Vagina (tissue), 2 donors: ENCODE measurements around the gene RACGAP1. TPM values are rescaled to one million over a fixed set of nuclear protein-coding genes. Genes with fewer than 3 reads are reported as not detected.

Source experiments
- DNase-seq, 2 donors: peaks; one replicate each; pipeline ENCODE4 v3.0.0-alpha.2; 2017; ENCODE audit errors: extremely low spot score in 2 of 2
- H3K27ac ChIP-seq: fragments of 200-600 bp; sonication (generic); one replicate; pipeline ENCODE4 v1.5.1; 2019
- H3K27me3 ChIP-seq: fragments of 200-600 bp; sonication (generic); one replicate; pipeline ENCODE4 v1.5.1; 2019
- H3K36me3 ChIP-seq, 2 donors: fragments of 200-600 bp; sonication (generic); one replicate each; pipeline ENCODE4 v1.5.1; 2017 to 2019
- H3K4me1 ChIP-seq: fragments of 200-600 bp; sonication (generic); one replicate; pipeline ENCODE4 v1.5.1; 2019
- H3K4me3 ChIP-seq, 2 donors: fragments of 200-600 bp; sonication (generic); 1 replicate in 1 of 2; 2 replicates in 1 of 2; pipeline ENCODE4 v1.5.1; 2016 to 2019
- H3K9me3 ChIP-seq: fragments of 200-600 bp; sonication (generic); one replicate; pipeline ENCODE4 v1.5.1; 2019
- CTCF ChIP-seq, 3 experiments: fragments of 450-650 bp in 2 of 3; fragments of 200-600 bp in 1 of 3; sonication (generic) in 1 of 3; IDR thresholded peaks; one replicate each; pipeline ENCODE4 v1.5.1; 2017 to 2019; ENCODE audit warnings: antibody characterized with exemption in 3 of 3, mild to moderate bottlenecking in 2 of 3, moderate library complexity in 2 of 3
- POLR2A ChIP-seq, 2 donors: fragments of 450-650 bp; IDR thresholded peaks; one replicate each; pipeline ENCODE4 v1.6.1; 2017; ENCODE audit warnings: antibody characterized with exemption in 2 of 2, mild to moderate bottlenecking in 2 of 2, moderate library complexity in 2 of 2
- POLR2AphosphoS5 ChIP-seq, 2 donors: sonication (generic); formaldehyde crosslinking; IDR thresholded peaks; one replicate each; pipeline ENCODE4 v1.9.0; 2017; ENCODE audit warnings: antibody characterized with exemption in 2 of 2, mild to moderate bottlenecking in 2 of 2, low read depth in 1 of 2; ENCODE audit not compliant: insufficient read depth in 1 of 2
- intact Hi-C: fragments of 100-400 bp; cut with DNase I; formaldehyde crosslinking; loops from one replicate; pipeline ENCODE4 v1.15.1; 2023
- total RNA-seq: library from RNA; depleted of rRNA; stranded (reverse); fragments of >200 nt; gene quantifications from one replicate; pipeline ENCODE4 v1.2.3, GENCODE V29; 2016

The RACGAP1 gene
- total RNA-seq, 1 donor from 2014 or later = 19.2 TPM

- Histone ChIP-seq H3K27ac (no peak within 1 kb of the TSS), H3K9me3 (no peaks in the 10 kb centered on the region), H3K4me1 (peaks cover 5% of the 10 kb centered on the region), H3K4me3 (no peak within 1 kb of the TSS), H3K27me3 (no peaks in the 10 kb centered on the region), H3K36me3 (no peaks in the 10 kb centered on the region)
- DNase-seq = no peak
- intact Hi-C loops = loop anchor here (5.0 kb wide), 1 partner anchor 83 kb away; no protein-coding TSS in a partner anchor
- TF ChIP-seq CTCF (IDR thresholded peaks at IDR 0.05) = no peak
- TF ChIP-seq POLR2A (IDR thresholded peaks at IDR 0.05) = no peak
- TF ChIP-seq POLR2AphosphoS5 (IDR thresholded peaks at IDR 0.05; ENCODE audit: insufficient read depth in 1 of 2, low read depth in 1 of 2) = no peak
Measured at GRCh38 chr12:49950273-49951251, 74.7 kb downstream of the RACGAP1 start, which contains the start of gene AQP2. AQP2 (plus strand) TSS chr12:49950737; CDS start chr12:49950831, 94 bp downstream.

GRCh38 chr12:49949866-49950265, 75.4 kb downstream of the RACGAP1 start:
- Histone ChIP-seq H3K36me3 (no peaks in the 10 kb centered on the region), H3K4me1 (peaks cover 11% of the 10 kb centered on the region), H3K9me3 (no peaks in the 10 kb centered on the region), H3K27ac (no peak overlapping the region), H3K4me3 (no peak overlapping the region), H3K27me3 (no peaks in the 10 kb centered on the region)
- no peak for DNase-seq
- TF ChIP-seq POLR2A (IDR thresholded peaks at IDR 0.05) (no peak), POLR2AphosphoS5 (IDR thresholded peaks at IDR 0.05; ENCODE audit: insufficient read depth in 1 of 2, low read depth in 1 of 2) (no peak), CTCF (IDR thresholded peaks at IDR 0.05) (no peak)
- intact Hi-C loops = loop anchor here (5.0 kb wide), 1 partner anchor 83 kb away; no protein-coding TSS in a partner anchor

- H3K9me3 ChIP-seq = no peaks in the 10 kb centered on the region
- intact Hi-C loops = no loop called here
- H3K27me3 ChIP-seq = no peaks in the 10 kb centered on the region
- no peaks in the 10 kb centered on the region for H3K36me3 ChIP-seq
- no peak overlapping the region for H3K4me3 ChIP-seq
- peaks cover 11% of the 10 kb centered on the region for H3K4me1 ChIP-seq
- TF ChIP-seq POLR2A (IDR thresholded peaks at IDR 0.05) (no peak), CTCF (IDR thresholded peaks at IDR 0.05) (no peak), POLR2AphosphoS5 (IDR thresholded peaks at IDR 0.05; ENCODE audit: insufficient read depth in 1 of 2, low read depth in 1 of 2) (no peak)
- no peak for DNase-seq
- no peak overlapping the region for H3K27ac ChIP-seq
Measured at GRCh38 chr12:49948866-49949845, 76.1 kb downstream of the RACGAP1 start.

GRCh38 chr12:49947593-49948226, 77.6 kb downstream of the RACGAP1 start:
- peaks cover 16% of the 10 kb centered on the region for H3K4me1 ChIP-seq
- no peak overlapping the region for H3K27ac ChIP-seq
- intact Hi-C loops = no loop called here
- no peaks in the 10 kb centered on the region for H3K9me3 ChIP-seq
- H3K27me3 ChIP-seq = no peaks in the 10 kb centered on the region
- no peak overlapping the region for H3K4me3 ChIP-seq
- no peak for DNase-seq
- TF ChIP-seq CTCF (IDR thresholded peaks at IDR 0.05) (no peak), POLR2AphosphoS5 (IDR thresholded peaks at IDR 0.05; ENCODE audit: insufficient read depth in 1 of 2, low read depth in 1 of 2) (no peak), POLR2A (IDR thresholded peaks at IDR 0.05) (no peak)
- no peaks in the 10 kb centered on the region for H3K36me3 ChIP-seq
